HG03103 (cell line): ENCODE measurements around the gene EGLN1.
A peak's percentile ranks its signal among the peaks of the same experiment; 100 is the strongest.
"Not testable (repeated sequence)": the region's sequence is repeated elsewhere in the genome, so short reads cannot be mapped to it uniquely, and the experiment has no call there.

ENCODE experiments used
- ATAC-seq: cut with Tn5 transposase; IDR thresholded peaks from one replicate; pipeline ENCODE4 v1.9.1; 2021; ENCODE audit warnings: low read depth; ENCODE audit not compliant: unreplicated experiment

Gene EGLN1

DNA sequence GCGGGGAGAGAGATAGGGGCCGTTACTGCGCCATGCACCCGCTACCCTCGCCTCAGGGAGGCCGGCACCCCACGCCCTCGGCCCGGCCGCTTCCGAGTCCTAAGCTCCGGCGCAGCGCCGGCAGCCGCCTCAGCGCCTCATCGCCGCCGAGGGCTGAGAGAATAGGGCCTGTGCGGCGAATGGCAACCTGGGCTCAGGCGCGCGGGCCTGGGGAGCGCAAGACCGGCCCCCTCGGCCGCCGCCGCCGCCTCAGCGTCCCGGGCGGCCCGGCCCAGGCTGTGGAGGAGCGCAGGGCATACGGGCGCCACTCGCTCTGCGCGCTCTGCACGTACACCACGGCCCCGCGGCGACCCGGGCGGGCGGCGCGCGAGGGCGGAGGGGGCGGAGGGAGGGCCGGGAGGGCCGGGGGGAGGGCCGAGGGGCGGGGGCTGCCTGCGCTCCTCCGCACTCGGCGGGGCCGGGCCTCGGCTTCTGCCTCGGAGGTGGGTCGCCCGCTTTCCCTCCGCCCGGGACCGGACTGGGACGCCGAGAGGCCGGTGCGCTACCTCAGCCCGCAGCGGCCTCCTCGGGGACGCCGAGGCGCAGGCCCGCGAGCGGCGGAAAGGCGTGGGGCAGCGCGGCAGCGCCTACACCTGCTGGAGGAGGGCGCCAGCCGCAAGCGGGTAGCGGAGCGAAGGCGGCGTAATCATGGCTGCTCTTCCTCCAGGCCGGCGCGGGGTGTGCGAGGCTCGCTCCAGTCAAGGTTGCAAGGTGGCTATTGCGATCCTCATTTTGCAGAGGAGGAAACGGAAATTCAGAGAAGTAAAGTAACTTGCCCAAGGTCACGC, at the start of gene EGLN1:
EGLN1 (minus strand) TSS at position 317 of the 827 bp plus-strand sequence. CDS start 399 bp downstream, outside the sequence.
- ATAC-seq: peak; percentile 74

- not testable (repeated sequence) for ATAC-seq
These were observed 49.4 kb upstream of the EGLN1 start for GRCh38 chr1:231471500-231471899.

- ATAC-seq: not testable (repeated sequence)
These were observed 48.9 kb upstream of the EGLN1 start for GRCh38 chr1:231471027-231471426.

DNA sequence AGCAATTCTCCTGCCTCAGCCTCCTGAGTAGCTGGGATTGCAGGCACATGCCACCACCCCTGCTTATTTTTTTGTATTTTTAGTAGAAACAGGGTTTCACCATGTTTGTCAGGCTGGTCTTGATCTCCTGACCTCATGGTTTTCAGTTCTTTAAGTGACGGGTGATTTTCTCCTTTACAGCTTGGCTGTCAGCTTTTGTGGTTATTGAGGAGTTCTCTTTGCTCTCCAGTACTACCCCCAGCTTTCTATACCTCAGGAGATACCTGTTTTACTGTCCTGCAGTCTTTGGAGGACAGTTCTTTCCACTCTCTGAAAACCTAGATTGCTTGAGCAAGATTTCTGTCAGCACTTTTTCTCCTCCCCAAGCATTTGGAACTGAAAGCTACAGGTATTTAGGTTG, 45.9 kb upstream of the EGLN1 start:
- ATAC-seq: no peak

GRCh38 chr1:231465051-231465450, 43.0 kb upstream of the EGLN1 start:
- ATAC-seq: no peak

- no peak for ATAC-seq
These were observed 41.5 kb upstream of the EGLN1 start for GRCh38 chr1:231463541-231463940.

GRCh38 chr1:231460614-231461013, 38.5 kb upstream of the EGLN1 start:
- ATAC-seq: no peak

DNA sequence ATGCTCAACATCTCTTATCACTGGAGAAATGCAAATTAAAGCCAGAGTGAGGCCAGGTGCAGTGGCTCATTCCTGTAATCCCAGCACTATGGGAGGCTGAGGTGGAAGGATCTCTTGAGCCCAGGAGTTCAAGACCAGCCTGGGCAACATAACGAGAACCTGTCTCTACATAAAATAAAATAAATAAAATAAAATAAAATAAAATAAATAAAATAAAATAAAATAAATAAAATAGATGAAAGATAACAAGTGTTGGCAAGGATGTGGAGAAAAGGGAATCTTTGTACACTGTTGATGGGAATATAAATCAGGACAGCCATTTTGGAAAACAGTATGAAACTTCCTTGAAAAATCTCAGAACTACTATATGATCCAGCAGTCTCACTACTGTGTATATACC, 37.4 kb upstream of the EGLN1 start:
- not testable (repeated sequence) for ATAC-seq

DNA sequence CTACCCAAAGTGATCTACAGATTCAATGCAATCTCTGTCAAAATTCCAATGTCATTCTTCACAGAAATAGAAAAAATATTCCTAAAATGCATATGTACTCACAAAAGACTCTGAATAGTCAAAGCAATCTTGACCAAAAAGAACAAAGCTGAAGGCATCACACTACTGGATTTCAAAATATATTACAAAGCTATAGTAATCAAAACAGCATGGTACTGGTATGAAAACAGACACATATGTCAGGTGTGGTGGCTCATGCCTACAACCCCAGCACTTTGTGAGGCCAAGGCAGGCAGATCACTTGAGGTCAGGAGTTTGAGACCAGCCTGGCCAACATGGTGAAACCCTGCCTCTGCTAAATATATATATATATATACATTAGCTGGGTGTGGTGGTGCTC, 35.9 kb upstream of the EGLN1 start:
- ATAC-seq: not testable (repeated sequence)

DNA sequence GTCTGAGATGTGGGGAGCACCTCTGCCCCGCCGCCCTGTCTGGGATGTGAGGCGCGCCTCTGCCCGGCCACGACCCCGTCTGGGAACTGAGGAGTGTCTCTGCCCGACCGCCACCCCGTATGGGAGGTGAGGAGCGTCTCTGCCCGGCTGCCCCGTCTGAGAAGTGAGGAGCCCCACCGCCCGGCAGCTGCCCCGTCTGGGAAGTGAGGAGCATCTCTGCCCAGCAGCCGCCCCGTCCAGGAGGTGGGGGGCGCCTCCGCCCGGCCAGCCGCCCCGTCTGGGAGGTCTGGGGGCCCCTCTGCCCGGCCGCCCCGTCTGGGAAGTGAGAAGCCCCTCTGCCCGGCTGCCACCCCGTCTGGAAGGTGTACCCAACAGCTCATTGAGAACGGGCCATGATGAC, 32.0 kb upstream of the EGLN1 start:
- ATAC-seq: not testable (repeated sequence)

- no peak for ATAC-seq
These were observed 24.1 kb upstream of the EGLN1 start for GRCh38 chr1:231446138-231446537.

GRCh38 chr1:231444059-231444458, 22.0 kb upstream of the EGLN1 start:
- no peak for ATAC-seq

DNA sequence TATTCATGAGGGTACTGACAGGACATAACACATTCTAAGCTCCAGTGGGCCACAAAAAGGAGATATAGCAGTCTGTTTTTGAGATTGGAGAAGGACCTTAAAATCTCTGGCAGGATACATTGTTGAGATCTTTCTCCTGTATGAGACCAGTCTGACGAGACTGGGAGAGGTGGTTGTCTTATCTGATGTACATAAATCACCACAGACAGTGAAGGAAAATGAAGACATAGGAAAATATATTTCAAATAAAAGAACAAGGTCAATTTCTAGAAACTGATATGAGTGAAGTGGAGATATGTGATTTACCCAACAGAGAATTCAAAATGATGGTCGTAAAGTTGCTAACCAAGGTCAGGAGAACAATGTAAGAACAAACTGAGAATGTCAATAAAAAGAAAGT, 21.3 kb upstream of the EGLN1 start:
- no peak for ATAC-seq

DNA sequence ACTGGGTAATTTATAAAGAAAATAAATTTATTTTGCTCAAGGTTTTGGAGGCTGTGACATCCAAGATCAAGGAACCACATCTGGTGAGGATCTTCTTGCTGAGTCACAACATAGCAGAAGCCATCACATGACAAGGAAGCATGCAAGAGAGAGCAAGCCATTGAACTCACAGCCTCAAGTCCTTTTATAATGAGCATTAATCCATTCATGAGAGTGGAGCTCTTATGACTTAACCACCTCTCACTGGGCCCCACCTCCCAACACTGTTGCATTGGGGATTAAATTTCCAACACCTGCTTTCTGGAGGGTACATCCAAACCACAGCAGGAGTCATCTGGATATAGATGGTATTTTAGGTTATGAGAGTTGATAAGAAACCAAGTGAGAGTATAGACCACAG, 20.6 kb upstream of the EGLN1 start:
- no peak for ATAC-seq

- no peak for ATAC-seq
These were observed 10.9 kb upstream of the EGLN1 start for GRCh38 chr1:231432996-231433395.

GRCh38 chr1:231431665-231432415, 9.8 kb upstream of the EGLN1 start:
- ATAC-seq: no peak

DNA sequence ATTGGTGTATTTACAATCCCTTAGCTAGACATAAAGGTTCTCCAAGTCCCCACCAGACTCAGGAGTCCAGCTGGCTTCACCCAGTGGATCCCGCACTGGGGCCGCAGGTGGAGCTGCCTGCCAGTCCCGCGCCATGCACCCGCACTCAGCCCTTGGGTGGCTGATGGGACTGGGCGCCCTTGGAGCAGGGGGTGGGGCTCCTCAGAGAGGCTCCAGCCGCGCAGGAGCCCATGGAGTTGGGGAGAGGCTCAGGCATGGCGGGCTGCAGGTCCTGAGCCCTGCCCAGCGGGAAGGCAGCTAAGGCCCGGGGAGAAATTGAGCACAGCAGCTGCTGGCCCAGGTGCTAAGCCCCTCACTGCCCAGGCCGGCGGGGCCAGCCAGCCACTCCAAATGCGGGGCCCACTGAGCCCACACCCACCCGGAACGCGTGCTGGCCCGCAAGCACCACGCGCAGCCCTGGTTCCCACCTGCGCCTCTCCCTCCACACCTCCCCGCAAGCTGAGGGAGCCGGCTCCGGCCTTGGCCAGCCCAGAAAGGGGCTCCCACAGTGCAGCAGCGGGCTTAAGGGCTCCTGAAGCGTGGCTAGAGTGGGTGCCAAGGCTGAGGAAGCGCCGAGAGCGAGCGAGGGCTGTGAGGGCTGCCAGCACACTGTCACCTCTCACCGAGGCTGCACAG, 8.7 kb upstream of the EGLN1 start:
- not testable (repeated sequence) for ATAC-seq

DNA sequence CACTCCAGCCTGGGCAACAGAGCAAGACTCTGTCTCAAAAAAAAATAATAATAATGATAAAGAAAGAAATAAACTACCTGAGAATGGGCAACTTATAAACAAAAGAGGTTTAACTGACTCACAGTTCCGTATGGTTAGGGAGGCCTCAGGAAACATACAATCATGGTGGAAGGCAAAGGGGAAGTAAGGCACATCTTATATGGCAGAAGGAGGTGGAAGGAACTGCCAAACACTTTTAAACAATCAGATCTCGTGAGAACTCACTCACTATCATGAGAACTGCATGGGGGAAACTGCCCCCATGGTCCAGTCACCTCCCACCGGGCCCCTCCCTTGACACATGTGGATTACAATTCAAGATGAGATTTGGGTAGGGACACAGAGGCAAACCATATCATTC, 6.3 kb upstream of the EGLN1 start:
- ATAC-seq: no peak

GRCh38 chr1:231424950-231425805, 3.1 kb upstream of the EGLN1 start:
- ATAC-seq: no peak

DNA sequence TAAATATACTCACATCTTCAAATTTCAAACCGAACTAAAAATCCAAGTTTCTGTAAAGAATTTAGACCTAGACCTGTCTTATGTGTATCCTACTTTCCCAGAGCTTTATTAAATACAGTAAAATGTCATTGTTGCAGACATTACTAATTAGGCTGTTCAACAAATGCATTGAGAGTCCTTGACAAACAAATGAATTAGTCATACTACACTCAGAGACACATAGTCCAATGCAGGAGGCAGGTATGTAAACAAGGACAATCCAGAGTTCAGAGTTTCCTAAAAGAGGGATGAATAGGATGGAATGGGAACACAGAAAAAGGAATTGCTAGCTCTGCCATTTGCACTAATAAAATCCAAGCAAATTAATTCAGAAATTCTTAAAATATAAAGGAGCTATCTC, 1.6 kb upstream of the EGLN1 start:
- ATAC-seq: no peak
